Measurements from ENCODE around the gene COL25A1. TPM values are rescaled to one million over a fixed set of nuclear protein-coding genes. Genes with fewer than 3 reads are reported as not detected.

The COL25A1 gene
- total RNA-seq, 1 experiment from 2014 or later: not detected

GRCh38 chr4:109044431-109044830 is 258.0 kb downstream of the COL25A1 start:
- H3K36me3 Mint-ChIP-seq (ENCODE audit: insufficient read depth, unreplicated experiment): no peaks in the 10 kb centered on the region
- H3K27me3 Mint-ChIP-seq (ENCODE audit: unreplicated experiment): no peaks in the 10 kb centered on the region

GRCh38 chr4:109043286-109043685 is 259.2 kb downstream of the COL25A1 start:
- DNase-seq: no peak
- Mint-ChIP-seq H3K27ac (ENCODE audit: unreplicated experiment) (no peak overlapping the region), H3K36me3 (ENCODE audit: insufficient read depth, unreplicated experiment) (no peaks in the 10 kb centered on the region), H3K9me3 (ENCODE audit: low read depth, unreplicated experiment) (peaks cover 3% of the 10 kb centered on the region), H3K27me3 (ENCODE audit: unreplicated experiment) (no peaks in the 10 kb centered on the region), H3K4me3 (ENCODE audit: low read depth, unreplicated experiment) (no peak overlapping the region), H3K4me1 (ENCODE audit: low read depth, unreplicated experiment) (no peaks in the 10 kb centered on the region)
- no peak for TF ChIP-seq CTCF (IDR thresholded peaks at IDR 0.05; ENCODE audit: unreplicated experiment)
- CTCF ChIA-PET: no interaction called here
- no TSS peak for BruUV-seq (replicated peaks)
- intact Hi-C loops (cut with micrococcal nuclease; ENCODE audit: unreplicated experiment): no loop called here

More at GRCh38 chr4:109044431-109044830, 258.0 kb downstream of the COL25A1 start:
- Mint-ChIP-seq H3K4me3 (ENCODE audit: low read depth, unreplicated experiment) (no peak overlapping the region), H3K9me3 (ENCODE audit: low read depth, unreplicated experiment) (no peaks in the 10 kb centered on the region), H3K4me1 (ENCODE audit: low read depth, unreplicated experiment) (no peaks in the 10 kb centered on the region), H3K27ac (ENCODE audit: unreplicated experiment) (no peak overlapping the region)
- no peak for DNase-seq
- CTCF ChIA-PET: no interaction called here
- intact Hi-C loops (cut with micrococcal nuclease; ENCODE audit: unreplicated experiment): no loop called here
- TF ChIP-seq CTCF (IDR thresholded peaks at IDR 0.05; ENCODE audit: unreplicated experiment): no peak
- no TSS peak for BruUV-seq (replicated peaks)

GRCh38 chr4:109041463-109042360 is 260.7 kb downstream of the COL25A1 start:
- intact Hi-C loops (cut with micrococcal nuclease; ENCODE audit: unreplicated experiment): no loop called here
- no peaks in the 10 kb centered on the region for H3K27me3 Mint-ChIP-seq (ENCODE audit: unreplicated experiment)
- no peak overlapping the region for H3K27ac Mint-ChIP-seq (ENCODE audit: unreplicated experiment)
- no TSS peak for BruUV-seq (replicated peaks)
- peaks cover 3% of the 10 kb centered on the region for H3K9me3 Mint-ChIP-seq (ENCODE audit: low read depth, unreplicated experiment)
- CTCF ChIA-PET: no interaction called here
- H3K4me1 Mint-ChIP-seq (ENCODE audit: low read depth, unreplicated experiment): no peaks in the 10 kb centered on the region
- TF ChIP-seq CTCF (IDR thresholded peaks at IDR 0.05; ENCODE audit: unreplicated experiment): no peak
- no peak for DNase-seq
- no peak overlapping the region for H3K4me3 Mint-ChIP-seq (ENCODE audit: low read depth, unreplicated experiment)
- H3K36me3 Mint-ChIP-seq (ENCODE audit: insufficient read depth, unreplicated experiment): no peaks in the 10 kb centered on the region

DNA sequence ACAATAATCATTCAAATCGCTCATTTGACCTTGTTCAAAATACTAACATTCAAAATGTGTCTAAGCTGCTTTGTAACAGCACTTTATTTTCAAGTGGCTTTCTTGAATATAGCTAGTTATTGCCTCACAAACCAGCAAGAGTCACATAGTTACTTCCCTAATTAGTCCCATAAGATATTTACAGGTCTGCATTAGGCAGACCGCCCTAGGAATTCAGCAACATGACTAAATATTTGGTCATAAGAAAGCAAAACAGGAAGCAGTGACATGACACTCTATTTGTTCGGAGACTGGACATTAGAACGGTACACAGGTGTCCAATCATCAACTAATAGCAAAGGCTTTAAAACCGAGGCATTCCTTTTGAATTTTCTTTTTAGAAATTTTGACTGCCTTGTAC is 262.0 kb downstream of the COL25A1 start:
- Mint-ChIP-seq H3K9me3 (ENCODE audit: low read depth, unreplicated experiment) (peaks cover 3% of the 10 kb centered on the region), H3K36me3 (ENCODE audit: insufficient read depth, unreplicated experiment) (no peaks in the 10 kb centered on the region), H3K4me3 (ENCODE audit: low read depth, unreplicated experiment) (no peak overlapping the region), H3K4me1 (ENCODE audit: low read depth, unreplicated experiment) (no peaks in the 10 kb centered on the region), H3K27me3 (ENCODE audit: unreplicated experiment) (no peaks in the 10 kb centered on the region), H3K27ac (ENCODE audit: unreplicated experiment) (no peak overlapping the region)
- DNase-seq: no peak
- CTCF ChIA-PET: no interaction called here
- no peak for TF ChIP-seq CTCF (IDR thresholded peaks at IDR 0.05; ENCODE audit: unreplicated experiment)
- no TSS peak for BruUV-seq (replicated peaks)
- intact Hi-C loops (cut with micrococcal nuclease; ENCODE audit: unreplicated experiment): no loop called here
